Measurements from ENCODE around the gene SGSH.

Gene SGSH

DNA sequence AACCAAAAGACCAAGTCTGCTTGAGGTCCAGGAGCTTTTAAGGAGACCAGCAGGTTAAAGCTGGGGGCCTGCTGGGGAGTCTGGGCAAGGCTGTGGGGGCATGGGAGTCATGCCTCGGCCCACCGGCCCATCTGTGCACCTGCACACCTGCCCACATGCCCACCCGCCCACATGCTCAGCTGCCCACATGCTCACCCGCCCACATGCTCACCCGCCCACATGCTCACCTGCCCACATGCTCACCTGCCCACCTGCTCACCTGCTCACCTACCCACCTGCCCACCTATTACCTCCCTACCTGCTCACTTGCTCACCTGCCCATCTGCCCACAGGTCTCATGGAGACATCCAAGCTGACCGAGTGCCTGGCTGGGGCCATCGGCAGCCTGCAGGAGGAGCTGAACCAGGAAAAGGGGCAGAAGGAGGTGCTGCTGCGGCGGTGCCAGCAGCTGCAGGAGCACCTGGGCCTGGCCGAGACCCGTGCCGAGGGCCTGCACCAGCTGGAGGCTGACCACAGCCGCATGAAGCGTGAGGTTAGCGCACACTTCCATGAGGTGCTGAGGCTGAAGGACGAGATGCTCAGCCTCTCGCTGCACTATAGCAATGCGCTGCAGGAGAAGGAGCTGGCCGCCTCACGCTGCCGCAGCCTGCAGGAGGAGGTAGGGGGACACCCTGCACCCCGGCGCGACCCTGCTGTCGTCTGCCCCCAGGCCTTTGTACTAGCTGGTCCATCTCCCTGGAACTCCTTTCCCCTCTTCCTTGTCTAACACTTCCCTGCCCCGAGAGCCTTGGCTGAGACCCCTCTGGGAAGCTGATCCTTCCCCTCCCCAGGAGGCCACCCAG is 36.3 kb downstream of the SGSH start:
- DNase-seq (ENCODE audit: low spot score), result no peak

DNA sequence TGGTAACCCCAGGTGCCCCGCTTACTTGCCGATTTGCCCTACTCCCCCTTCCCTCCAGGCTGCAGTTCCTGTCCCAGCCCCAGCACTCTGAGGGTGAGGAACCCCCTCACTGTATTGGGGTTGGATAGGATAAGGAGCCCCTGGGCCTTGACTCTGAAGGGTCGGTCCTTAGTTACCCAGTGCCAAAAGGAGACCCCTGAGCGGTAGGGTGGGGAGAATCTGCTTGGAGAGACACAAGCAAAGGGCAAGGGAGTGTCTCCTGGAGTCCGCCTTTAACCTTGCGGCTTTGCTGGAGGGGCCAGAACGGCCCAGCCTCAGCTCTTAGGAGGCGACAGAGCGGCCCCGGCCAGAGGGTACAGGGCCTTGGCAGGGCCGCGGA is 37.3 kb downstream of the SGSH start:
- DNase-seq (ENCODE audit: low spot score), result no peak

DNA sequence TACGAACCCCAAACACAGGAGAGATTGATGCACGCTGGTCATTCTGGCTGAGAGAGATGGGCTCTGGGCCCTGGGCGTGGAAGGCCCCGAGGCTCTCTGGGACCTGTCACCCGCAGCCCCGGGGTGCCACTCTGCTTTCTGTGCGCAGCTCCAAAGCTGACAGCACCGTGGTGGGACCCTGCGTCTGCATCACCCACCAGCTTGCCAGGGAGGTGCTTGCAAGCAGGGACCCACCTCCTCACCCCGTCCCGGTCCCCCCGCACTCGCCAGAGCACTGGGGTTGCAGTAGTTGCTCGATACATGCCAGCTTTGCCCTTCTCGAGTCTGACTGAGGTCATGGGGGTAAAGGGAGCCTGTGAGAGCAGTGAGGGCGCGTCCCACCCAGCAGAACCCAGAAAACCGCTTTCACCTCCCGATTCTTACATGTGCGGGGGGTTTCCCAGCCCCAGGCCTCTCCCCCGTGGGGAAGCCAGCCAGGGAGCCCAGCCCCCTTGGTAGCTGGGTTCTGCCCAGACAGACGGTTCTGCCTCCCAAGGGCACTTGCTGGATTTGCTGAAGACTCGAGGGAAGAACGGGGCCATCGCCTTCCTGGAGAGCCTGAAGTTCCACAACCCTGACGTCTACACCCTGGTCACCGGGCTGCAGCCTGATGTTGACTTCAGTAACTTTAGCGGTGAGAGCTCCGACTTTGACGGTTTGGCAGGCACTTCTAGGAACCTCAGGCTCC is 37.9 kb downstream of the SGSH start:
- no peak for DNase-seq (ENCODE audit: low spot score)

DNA sequence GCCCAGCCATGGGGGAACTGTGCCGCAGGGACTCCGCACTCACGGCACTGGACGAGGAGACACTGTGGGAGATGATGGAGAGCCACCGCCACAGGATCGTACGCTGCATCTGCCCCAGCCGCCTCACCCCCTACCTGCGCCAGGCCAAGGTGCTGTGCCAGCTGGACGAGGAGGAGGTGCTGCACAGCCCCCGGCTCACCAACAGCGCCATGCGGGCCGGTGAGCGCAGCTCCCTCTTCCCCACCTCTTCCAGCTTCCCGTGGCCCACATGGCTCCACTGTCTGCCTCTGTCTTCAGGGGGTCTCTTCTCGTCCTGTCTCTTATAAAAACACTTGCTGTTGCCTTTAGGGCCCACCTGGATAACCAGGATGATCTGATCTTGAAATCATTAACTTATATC is 38.7 kb downstream of the SGSH start:
- DNase-seq (ENCODE audit: low spot score), result no peak

DNA sequence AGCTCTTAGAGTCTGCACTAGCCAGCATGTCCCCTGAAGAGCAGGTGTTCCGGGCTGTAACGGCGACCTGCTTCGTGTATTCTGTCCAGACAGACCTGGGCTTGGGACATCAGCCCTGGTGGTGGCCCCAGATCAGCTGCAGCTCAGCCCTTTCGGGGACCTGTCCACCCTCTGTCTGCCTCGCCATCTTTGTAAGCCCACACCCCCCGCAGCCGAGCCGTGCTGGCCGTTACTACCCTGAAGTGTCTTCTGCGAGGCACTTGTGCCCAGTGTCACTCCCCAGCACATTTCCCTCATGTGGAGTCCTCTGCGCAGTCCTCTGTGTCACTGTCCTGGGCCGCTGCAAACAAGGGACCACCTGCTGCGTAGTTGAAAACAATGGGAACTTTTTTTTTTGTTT is 39.9 kb downstream of the SGSH start:
- DNase-seq (ENCODE audit: low spot score), result no peak

DNA sequence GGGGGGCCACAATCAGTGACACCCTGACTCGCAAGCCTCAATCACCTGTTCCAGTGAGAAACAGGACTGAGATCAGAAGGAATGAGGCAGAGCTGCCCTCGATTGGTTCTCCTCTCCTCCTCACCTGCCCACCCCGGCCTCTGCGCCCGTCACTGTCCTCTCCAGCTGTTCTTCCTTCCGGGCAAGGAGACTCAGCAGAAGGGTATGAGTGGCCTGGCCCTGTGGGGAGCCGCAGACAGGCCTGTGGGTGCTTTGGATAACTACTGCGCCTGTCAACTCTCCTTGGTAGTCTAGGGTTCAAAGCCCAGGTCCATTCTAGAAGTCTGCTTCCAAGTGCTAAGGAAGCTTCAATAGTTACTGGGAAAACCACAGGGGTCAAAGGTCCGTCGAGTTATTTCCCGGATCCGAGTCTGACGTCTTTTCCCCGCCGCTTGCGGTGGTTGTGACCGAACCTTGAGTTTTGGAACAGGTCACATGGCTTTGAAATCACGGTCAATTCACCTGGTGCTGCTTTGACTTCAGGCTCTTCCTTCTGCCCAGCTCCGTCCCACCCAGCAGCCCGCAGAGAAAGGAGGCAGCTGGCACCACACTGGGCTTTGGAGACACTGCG is 42.0 kb downstream of the SGSH start:
- no peak for DNase-seq (ENCODE audit: low spot score)

DNA sequence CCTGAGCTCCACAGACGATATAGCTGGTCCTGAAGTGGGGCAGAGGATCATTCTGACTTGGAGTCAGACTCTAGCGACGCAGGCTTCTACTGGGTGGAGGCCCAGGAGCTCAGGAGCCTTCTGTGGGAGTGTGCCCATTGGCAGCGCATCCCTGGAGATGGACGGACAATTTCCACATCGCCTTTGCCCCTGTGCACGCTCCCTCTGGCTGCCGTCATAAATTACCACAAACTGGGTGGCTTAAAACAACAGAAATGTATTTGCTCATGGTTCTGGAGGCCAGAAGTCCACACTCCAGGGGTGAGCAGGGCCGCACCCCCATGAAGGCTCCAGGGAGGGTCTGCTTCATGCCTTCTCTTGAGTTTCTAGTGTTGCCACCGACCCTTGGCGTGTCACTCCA is 43.4 kb downstream of the SGSH start:
- DNase-seq (ENCODE audit: low spot score), result no peak

DNA sequence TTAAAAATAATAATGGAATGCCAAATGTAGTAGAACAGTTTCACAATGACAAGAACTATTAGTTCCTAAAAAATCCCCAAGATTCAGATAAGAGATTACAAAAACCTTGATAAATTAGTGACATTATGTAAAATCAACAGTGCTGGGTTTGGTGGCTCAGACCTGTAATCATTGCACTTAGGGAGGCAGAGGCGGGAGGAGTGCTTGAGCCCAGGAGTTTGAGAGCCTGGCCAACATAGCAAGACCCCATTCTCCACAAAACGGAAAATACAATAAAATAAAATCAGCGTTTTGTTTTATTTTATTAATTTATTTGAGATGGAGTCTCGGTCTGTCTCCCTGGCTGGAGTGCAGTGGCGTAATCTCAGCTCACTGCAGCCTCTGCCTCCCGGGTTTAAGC is 46.2 kb downstream of the SGSH start:
- no peak for DNase-seq (ENCODE audit: low spot score)

DNA sequence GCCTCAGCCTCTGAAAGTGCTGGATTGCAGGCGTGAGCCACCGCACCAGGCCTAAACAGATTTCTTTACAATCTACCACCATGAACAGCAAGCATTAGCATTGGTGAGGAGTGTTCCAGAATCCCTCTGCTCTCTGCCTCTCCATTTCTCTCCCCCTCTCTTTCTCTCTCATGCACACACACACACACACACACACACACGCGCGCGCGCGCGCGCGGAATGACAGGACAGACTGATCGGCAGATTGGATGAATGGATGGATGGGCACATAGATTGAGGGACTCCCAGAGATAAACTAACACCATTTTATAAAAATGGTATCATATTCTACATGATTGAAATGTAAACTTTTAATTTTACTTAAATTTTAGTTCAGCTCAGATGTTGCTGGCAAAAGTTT is 47.0 kb downstream of the SGSH start:
- no peak for DNase-seq (ENCODE audit: low spot score)

DNA sequence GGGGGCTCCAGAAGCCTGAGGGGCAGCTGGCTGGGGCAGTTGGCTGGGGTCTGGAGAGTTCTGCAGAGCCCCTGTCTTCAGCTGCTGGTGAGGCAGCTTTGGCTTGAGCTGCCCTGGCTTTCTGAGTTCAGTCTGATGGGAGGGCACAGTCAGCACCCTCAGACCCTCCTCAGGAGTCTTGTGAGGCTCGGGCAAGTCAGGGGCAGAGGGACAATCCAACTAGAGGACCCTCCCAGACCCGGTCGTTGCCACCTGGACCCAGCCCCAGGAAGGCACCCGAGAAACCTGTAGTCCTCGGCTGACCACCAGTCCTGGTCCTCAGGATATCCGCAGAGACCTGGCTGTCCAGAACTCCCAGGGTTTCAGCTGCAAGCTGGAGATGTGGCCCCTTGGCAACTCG is 48.5 kb downstream of the SGSH start:
- no peak for DNase-seq (ENCODE audit: low spot score)

DNA sequence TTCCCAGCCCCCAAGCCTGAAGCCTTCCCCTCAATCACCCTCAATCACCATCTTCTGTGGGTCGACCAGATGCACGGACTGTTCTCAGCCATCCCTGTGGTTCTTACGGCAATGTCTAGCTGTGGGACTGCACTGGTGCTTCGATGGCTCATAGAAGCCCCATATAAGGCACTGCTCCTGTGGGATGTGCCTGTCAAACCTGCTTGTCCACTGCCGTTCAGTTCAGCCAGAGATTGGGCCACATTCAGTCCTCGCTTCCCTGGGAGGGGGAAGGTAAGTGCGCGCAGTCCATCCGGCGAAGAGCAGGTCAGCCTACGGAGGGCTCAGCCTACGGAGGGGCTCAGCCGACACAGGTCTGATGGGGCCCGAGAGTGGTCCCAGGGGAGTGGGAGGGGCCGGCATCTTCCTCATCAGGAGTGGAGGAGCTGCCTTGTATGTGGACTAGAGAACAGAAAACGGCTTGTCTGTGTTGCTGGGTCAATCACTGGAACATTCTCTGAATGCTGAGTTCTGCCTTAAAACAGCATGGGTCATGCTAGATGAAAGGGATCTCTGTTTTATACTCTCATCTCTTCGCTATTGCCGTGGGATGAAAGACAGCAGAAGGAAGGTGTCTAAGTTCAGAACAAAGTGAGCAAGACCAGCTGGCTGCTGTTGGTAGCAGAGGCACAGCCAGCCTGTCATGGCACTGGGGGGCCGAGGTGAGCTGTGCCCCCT is 50.2 kb downstream of the SGSH start, which contains the start of gene CARD14:
CARD14 (plus strand) TSS at position 247 of the 717 bp plus-strand sequence. CDS start 11,409 bp downstream, outside the sequence.
- DNase-seq (ENCODE audit: low spot score), result no peak

DNA sequence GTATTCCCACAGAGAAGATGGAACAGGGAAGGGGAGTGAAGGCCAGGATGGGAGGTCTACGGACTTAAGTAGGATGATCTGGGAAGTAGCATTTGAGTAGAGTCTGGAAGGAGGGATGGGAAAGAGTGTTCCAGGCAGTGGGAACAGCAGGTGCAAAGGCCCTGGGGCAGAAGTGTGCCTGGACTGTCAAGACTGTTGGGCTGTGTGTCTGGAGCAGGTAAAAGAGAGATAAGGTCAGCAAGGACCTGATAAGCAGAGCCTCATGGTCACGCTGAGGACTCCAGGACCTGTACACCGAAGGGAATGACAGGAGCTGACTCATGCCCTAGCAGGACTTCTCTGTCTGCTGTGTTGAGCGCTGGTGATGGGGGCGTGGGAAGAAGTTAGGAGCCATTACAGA is 51.0 kb downstream of the SGSH start:
- DNase-seq (ENCODE audit: low spot score), result no peak

DNA sequence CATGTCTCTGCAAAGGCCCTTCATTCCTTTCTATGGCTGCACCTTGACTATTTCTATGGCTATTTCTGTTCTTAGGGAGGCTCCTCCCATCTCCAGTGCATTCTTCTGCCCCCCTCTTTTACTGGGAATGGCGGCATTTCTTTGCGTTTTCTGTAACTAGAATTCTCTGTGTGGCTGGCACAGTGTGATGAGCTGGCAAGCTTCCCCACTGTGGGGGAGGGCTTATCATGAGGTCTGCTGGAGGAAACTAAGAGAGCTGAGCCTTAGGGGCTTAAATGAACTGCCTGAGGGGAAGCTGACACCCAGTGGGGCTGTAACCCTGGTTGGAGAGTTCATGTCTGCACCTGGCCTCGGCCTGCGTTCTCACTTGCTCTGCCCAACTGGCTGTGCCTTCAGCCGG is 51.8 kb downstream of the SGSH start:
- DNase-seq (ENCODE audit: low spot score), result no peak

DNA sequence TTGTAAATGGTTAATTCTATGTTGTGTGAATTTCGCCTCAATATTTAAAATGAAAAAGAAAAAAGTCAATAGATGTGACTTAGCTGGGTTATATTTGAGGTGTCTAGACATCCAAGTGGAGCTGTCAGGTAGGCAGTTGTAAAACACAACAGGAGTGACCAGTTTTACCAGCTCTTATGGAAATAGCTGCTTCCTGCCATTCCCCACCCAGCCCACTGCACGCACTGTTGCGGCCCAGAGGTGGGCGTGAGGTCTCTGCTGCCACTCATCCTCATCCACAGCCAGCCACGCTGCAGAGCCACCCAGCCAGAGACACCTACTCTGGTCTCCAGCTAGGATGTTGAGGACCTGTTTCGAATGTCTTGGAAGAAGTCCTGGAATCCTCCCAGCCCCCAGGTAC is 53.7 kb downstream of the SGSH start:
- DNase-seq (ENCODE audit: low spot score), result no peak

DNA sequence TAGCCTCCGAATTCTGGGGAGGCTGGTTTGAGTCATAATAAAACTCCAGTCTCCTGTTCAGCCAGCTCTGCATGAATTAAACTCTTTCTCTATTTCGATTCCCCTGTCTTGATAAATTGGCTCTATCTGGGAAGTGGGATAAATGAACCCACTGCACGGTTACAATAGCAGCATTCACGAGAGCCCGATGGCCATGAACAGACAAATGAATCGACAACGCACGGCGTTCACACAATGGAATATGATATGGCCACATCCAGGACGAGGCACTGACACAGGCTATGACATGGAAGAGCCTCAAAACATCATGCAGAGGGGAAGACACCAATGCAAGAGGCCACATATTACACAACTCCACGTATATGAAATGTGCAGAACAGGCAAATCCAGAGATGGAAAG is 55.9 kb downstream of the SGSH start:
- DNase-seq (ENCODE audit: low spot score), result no peak

DNA sequence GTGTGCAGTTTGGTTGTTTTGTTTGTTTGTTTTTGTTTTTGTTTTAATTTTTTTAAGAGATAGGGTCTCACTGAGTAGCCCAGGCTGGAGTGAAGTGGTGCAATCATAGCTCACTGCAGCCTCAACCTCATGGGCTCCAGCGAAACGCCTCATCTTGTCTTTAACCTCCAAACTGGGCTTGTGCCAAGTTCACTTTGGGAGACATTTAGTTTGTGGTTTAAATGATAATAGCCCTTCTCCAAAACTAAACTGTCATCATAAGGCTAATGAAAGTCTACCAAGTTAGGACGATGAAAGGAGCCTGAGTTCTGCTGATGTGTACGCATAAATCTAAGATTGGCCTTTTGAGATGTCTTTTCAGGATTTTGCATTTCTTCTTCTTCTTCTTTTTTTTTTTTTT is 56.8 kb downstream of the SGSH start:
- DNase-seq (ENCODE audit: low spot score), result no peak

DNA sequence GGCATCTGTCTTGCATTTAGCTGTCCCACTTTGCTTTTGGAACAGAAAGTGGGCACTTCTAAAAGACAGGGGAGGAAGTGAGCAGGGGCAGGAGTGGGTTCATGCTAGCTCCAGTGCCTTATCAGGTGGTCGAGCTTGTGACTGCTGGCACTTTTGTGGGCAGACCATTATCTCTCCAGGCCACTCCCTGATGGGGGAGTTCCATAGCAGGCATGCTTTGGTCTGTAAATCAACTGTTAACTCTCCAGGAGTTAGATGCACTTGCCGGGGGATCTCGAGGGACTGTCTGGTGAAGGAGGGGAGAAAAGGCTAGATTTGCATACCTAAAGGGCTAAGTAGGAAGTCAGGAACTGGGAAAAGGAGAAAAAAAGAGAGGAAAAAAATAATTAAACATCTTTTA is 59.6 kb downstream of the SGSH start:
- no peak for DNase-seq (ENCODE audit: low spot score)
